GM20000 (cell line): ENCODE results near the gene CDC14A.
A peak's percentile ranks its signal among the peaks of the same experiment; 100 is the strongest.

ENCODE experiments used
- DNase-seq: peaks from one replicate; pipeline ENCODE4 v3.0.0; 2012; ENCODE audit warnings: low spot score
- CTCF ChIP-seq: IDR thresholded peaks from 2 replicates; pipeline ENCODE4 v1.5.1; 2012; ENCODE audit warnings: mild to moderate bottlenecking, control low read depth; ENCODE audit errors: extremely low read depth, missing control alignments

The CDC14A gene

DNA sequence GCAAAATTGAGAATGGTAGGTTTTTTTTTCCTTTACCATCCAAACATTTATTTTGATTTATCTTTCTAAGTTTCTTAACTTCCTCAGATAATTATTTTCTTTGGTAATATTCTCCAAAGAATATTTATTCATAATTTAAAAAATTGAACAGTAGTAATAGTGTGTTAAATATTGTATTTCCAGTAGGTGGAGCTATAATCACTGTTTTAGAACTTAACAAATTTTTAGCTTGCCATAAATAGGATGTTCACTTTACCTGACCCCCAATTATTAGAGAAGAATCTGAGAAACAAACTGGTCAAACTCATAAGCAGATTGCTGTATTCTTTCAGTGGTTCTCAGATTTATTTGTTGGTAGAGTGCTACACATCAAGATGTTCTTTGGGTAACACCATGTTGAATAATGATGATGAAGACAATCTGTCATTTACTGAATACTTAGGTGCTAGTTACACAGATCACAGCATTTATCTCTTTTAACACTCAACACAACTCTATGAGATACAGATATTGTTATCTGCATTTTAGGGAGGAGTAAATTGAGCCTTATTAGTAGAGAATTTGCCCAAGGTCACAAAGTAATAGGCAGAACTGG lies 103.3 kb downstream of the CDC14A start:
- no peak for DNase-seq
- TF ChIP-seq CTCF: no peak

- no peak for TF ChIP-seq CTCF
- no peak for DNase-seq
Measured at GRCh38 chr1:100456880-100457279, 104.6 kb downstream of the CDC14A start.

DNA sequence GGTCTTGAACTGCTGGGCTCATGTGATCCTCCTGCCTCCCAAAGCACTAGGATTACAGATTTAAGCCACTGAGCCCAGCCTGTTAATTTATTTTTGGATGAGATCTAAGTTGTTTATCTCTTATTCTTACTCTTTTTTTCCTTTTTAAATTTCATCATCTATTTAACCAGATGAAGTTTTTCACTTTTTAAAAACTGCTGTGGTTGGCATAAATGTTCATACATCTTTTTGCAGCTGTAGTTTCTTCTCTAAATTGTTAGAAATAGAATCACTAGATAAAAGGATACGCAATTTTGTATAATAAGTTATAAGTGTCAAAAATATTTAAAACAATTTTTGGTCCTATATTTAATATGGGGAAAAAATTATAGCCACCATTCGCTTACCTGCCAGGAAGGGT lies 105.4 kb downstream of the CDC14A start:
- DNase-seq: no peak
- no peak for TF ChIP-seq CTCF

DNA sequence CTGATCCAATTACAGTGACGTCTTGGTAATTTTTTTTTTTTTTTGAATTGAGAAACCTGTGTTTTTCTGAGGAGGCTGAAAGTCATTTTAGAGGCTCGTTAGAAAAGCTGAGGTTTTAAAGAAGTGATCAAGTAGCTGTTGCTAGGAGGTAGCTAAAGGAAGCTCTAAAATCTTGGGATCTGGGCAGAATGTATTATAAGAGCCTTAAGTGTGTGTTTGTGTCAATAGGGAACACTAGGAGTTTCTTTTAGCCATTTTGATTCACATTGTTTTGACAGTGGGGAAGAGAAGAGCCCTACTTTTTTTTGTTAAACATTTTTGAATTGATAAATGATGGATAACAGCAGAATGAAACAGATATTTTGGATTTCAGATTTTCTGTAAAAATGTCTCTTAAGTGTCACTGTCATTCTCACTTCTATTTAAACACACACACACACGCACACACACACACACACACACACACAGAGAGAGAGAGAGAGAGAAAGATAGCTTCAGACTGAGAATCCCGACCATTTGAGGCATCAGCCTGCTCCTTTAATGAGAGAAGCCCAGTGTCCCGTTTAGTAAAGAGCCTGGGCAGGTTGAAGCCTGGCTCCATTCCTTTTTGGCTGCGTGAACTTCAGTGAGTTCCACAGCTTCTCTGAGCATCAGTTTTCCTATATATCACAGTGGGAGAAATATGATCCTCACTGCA lies 106.5 kb downstream of the CDC14A start:
- no peak for DNase-seq

DNA sequence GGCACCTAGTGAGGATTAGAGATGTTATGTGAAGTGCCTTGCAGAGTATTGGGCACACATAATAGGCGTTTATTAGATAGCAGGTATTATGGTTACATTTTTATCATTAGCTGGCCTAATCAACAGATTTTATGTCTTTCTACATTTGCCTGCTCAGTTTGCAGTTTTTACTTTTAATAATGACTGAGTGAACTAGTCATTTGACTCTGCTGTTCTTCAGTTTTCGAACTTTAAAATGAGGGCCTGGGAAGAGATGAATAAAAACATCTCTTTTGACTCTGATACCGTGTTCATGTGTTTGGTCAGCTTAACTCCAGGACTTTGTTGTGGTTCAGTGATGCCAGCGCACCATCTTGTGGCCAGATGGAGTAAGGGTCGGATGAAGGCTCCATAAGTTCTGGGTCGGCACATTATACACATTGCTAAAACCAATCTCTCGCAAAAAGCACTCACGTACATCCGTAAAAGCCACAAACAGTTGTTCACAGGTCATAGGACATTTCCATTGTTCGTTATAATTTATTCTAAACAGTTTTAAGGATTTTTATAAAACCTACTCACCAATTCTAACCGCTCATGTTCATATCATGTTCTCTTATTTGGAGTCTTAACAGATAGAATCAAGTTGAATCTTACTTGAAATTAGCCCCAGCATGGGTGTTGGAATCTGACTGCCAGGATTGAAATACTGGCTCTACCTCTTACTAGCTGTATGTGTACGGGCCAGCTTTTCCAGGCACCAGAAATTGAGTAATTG lies 107.2 kb downstream of the CDC14A start:
- TF ChIP-seq CTCF: peak; percentile 80
- DNase-seq: peak; percentile 55

More for the DNA sequence above, 106.5 kb downstream of the CDC14A start:
- TF ChIP-seq CTCF: no peak

GRCh38 chr1:100461222-100461621 lies 108.9 kb downstream of the CDC14A start:
- TF ChIP-seq CTCF: no peak
- DNase-seq: no peak
